Gastroesophageal sphincter (tissue), 4 donors: Measurements from ENCODE around the gene BAD. TPM values are rescaled to one million over a fixed set of nuclear protein-coding genes. Genes with fewer than 3 reads are reported as not detected.

Experiments
- ATAC-seq: fragments of 150-250 bp; one replicate; pipeline ENCODE4 v1.9.1; 2016; ENCODE audit warnings: mild to moderate bottlenecking, moderate library complexity
- H3K27ac ChIP-seq, 4 donors: fragments of 200-600 bp; sonication (generic) in 3 of 4; 1 replicate in 3 of 4; 2 replicates in 1 of 4; pipeline ENCODE4 v1.5.1; 2016 to 2019
- H3K27me3 ChIP-seq: fragments of 200-600 bp; sonication (generic); one replicate; pipeline ENCODE4 v1.5.1; 2019
- H3K36me3 ChIP-seq, 2 donors: fragments of 200-600 bp; sonication (generic); one replicate each; pipeline ENCODE4 v1.5.1; 2019; ENCODE audit warnings: control low read depth in 1 of 2
- H3K4me1 ChIP-seq, 3 donors: fragments of 200-600 bp; sonication (generic); 1 replicate in 2 of 3; 2 replicates in 1 of 3; pipeline ENCODE4 v1.5.1; 2016 to 2019; ENCODE audit warnings: control low read depth in 2 of 3
- H3K4me3 ChIP-seq, 2 donors: fragments of 200-600 bp; sonication (generic); one replicate each; pipeline ENCODE4 v1.5.1; 2019; ENCODE audit warnings: mild to moderate bottlenecking in 1 of 2, moderate library complexity in 1 of 2
- H3K9me3 ChIP-seq, 3 donors: fragments of 200-600 bp; sonication (generic); one replicate each; pipeline ENCODE4 v1.5.1; 2017 to 2019; ENCODE audit warnings: control low read depth in 2 of 3
- EP300 ChIP-seq: sonication (generic); formaldehyde crosslinking; IDR thresholded peaks from one replicate; pipeline ENCODE4 v1.6.1; 2017; ENCODE audit warnings: antibody characterized with exemption, mild to moderate bottlenecking
- POLR2A ChIP-seq, 2 donors: fragments of 450-650 bp; IDR thresholded peaks; one replicate each; pipeline ENCODE4 v1.6.1; 2017; ENCODE audit warnings: antibody characterized with exemption in 2 of 2, mild to moderate bottlenecking in 2 of 2, moderate library complexity in 1 of 2
- POLR2AphosphoS5 ChIP-seq: sonication (generic); formaldehyde crosslinking; IDR thresholded peaks from one replicate; pipeline ENCODE4 v1.6.1; 2017; ENCODE audit warnings: antibody characterized with exemption
- WGBS, 2 donors: methylation state at CpG; one replicate each; pipeline ENCODE4 v1.1.5; 2018; ENCODE audit warnings: low coverage in 1 of 2; 5-methylcytosine and 5-hydroxymethylcytosine counted together
- total RNA-seq, 4 donors: library from RNA; depleted of rRNA; stranded (reverse); fragments of >200 nt; gene quantifications; one replicate each; pipeline ENCODE4 v1.1.0, GENCODE V29; 2016
- TF ChIP-seq, protein P1 (sequence below), 4 experiments: fragments of 200-600 bp in 2 of 4; fragments of 450-650 bp in 2 of 4; sonication (generic) in 1 of 4; IDR thresholded peaks; one replicate each; pipeline ENCODE4 v1.5.1; 2017 to 2019; ENCODE audit warnings: antibody characterized with exemption in 4 of 4, mild to moderate bottlenecking in 2 of 4, moderate library complexity in 2 of 4

Gene BAD
- total RNA-seq, 4 donors from 2014 or later = 97.1 to 156 (median 135) TPM

DNA sequence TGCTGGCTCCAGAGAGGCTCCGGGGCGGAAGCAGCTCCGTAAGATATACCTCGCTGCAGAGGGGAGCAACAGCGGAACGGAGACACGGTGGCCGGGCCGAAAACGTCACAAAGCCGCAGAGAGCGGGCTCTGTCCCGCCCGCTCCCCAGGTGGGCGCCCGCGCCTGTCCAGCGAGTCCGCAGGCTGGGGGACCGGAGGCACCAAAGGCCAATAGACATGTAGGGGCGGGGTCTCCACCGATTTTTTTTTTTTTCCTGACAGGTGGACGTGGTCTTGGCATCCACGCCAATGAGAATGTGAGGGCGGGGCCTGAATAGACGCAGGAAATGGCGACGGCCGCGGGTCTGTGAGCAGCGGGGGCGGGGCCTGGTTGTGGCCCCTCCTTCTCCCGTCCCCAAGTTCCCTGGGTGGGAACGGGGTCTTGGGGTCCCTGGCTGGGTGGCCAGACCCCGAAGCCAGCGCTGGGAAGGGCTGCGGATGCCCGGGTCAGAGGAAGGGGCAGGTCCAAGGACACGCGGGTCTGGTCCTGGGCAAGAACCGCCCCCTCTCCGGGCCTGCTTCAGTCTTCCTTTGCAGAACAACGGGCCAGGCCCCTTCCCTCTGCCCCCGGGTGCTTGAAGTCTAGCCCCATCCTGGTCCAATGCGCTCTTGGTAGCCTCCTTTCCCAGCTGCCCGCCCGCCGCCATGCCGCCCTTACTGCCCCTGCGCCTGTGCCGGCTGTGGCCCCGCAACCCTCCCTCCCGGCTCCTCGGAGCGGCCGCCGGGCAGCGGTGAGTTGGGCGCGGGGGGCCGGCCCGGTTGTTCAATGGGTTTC lies 54.1 kb downstream of the BAD start, which contains the start of gene DNAJC4:
DNAJC4 (plus strand) TSS at position 378 of the 814 bp plus-strand sequence; CDS start at position 685, 307 bp downstream.
- Histone ChIP-seq H3K27me3 (no peaks in the 10 kb centered on the region), H3K4me1 (peaks cover 3 to 85% (median 36%) of the 10 kb centered on the region in 3 donors), H3K9me3 (no peaks in the 10 kb centered on the region)

DNA sequence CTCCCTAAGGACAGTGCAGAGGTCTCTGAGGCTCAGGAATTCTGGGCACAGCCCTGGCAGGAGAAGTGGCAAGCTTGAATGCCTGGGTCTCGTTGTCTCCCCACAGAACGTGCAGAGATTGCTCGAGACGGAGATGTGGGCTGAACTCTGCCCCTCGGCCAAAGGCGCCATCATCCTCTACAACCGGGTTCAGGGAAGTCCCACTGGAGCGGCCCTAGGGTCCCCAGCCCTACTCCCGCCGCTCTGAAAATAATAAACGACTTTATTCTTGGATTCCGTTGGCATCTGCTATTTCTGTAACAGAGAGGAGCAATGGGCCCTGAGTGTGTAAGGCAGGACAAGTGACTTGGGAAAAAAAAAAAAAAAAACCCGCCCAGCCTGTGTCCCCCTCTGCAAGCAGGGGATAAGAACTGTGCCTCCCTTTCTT lies 54.7 kb downstream of the BAD start:
- 0% methylated on average over 3 of the region's 13 CpGs; no CpG with 5 or more reads in 1 of the 2 donors for whole genome bisulfite sequencing, 2 donors
- no peak for TF ChIP-seq POLR2A (IDR thresholded peaks at IDR 0.05)
- no peak for TF ChIP-seq POLR2AphosphoS5
- Histone ChIP-seq H3K9me3 (no peaks in the 10 kb centered on the region), H3K36me3 (no peaks in the 10 kb centered on the region), H3K4me1 (peaks cover 0 to 86% (median 38%) of the 10 kb centered on the region in 3 donors), H3K4me3 (peak overlapping the region; percentile 39 to 83), H3K27ac (peak overlapping the region; percentile 67 to 97 (median 96)), H3K27me3 (no peaks in the 10 kb centered on the region)
- ATAC-seq = no peak

More for the DNA sequence above, 54.1 kb downstream of the BAD start, which contains the start of gene DNAJC4:
- WGBS, 2 donors = 0% methylated on average over 3 of the region's 62 CpGs; no CpG with 5 or more reads in 1 of the 2 donors
- peak within 1 kb of the TSS; percentile 67 to 97 (median 96) for H3K27ac ChIP-seq
- no peaks in the 10 kb centered on the region for H3K36me3 ChIP-seq
- TF ChIP-seq POLR2AphosphoS5 (peak; percentile 70), EP300 (no peak), POLR2A (IDR thresholded peaks at IDR 0.05) (peak; percentile 30 to 49)
- TF ChIP-seq, protein P1, sequence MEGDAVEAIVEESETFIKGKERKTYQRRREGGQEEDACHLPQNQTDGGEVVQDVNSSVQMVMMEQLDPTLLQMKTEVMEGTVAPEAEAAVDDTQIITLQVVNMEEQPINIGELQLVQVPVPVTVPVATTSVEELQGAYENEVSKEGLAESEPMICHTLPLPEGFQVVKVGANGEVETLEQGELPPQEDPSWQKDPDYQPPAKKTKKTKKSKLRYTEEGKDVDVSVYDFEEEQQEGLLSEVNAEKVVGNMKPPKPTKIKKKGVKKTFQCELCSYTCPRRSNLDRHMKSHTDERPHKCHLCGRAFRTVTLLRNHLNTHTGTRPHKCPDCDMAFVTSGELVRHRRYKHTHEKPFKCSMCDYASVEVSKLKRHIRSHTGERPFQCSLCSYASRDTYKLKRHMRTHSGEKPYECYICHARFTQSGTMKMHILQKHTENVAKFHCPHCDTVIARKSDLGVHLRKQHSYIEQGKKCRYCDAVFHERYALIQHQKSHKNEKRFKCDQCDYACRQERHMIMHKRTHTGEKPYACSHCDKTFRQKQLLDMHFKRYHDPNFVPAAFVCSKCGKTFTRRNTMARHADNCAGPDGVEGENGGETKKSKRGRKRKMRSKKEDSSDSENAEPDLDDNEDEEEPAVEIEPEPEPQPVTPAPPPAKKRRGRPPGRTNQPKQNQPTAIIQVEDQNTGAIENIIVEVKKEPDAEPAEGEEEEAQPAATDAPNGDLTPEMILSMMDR (IDR thresholded peaks at IDR 0.05) = no peak
- H3K4me3 ChIP-seq = peak within 1 kb of the TSS; percentile 39 to 83
- peak; percentile 63 for ATAC-seq

DNA sequence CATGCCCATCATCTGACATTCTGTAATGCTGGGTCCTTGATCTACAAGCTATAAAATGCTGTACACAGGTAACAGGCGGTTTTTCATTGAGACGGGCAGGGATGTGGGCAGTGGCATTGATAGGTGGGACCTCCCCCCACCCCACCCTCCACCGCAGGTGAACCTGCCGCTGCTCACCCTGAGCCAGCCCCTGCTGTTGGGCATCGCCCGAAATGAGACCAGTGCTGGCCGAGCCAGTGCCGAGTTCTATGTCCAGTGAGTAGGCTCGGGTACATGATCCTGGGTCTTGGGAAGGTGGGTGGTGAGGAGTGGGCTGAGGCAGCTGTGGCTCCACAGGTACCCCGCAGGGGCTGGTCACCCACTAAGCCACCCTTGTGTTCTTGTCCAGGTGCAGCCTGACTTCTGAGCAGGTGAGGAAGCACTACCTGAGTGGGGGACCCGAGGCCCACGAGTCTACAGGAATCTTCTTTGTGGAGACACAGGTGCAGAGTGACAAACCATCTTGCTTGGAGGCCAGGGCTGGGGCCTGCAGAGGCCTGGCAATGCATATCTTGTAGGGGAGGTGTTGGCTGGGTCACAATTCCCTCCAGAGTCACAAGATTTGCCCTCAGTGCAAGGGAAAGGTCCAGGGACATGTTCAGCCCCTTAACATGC lies 55.2 kb downstream of the BAD start:
- ATAC-seq = no peak
- Histone ChIP-seq H3K4me3 (peak overlapping the region in 1 of 2 donors; percentile 83), H3K27ac (peak overlapping the region; percentile 67 to 97 (median 96)), H3K9me3 (no peaks in the 10 kb centered on the region), H3K36me3 (no peaks in the 10 kb centered on the region), H3K4me1 (peaks cover 0 to 91% (median 38%) of the 10 kb centered on the region in 3 donors), H3K27me3 (no peaks in the 10 kb centered on the region)
- WGBS, 2 donors = 100% methylated on average over 3 of the region's 12 CpGs; no CpG with 5 or more reads in 1 of the 2 donors
- TF ChIP-seq POLR2AphosphoS5 (no peak), POLR2A (IDR thresholded peaks at IDR 0.05) (no peak), EP300 (no peak)
- TF ChIP-seq, protein P1 (IDR thresholded peaks at IDR 0.05) = no peak

DNA sequence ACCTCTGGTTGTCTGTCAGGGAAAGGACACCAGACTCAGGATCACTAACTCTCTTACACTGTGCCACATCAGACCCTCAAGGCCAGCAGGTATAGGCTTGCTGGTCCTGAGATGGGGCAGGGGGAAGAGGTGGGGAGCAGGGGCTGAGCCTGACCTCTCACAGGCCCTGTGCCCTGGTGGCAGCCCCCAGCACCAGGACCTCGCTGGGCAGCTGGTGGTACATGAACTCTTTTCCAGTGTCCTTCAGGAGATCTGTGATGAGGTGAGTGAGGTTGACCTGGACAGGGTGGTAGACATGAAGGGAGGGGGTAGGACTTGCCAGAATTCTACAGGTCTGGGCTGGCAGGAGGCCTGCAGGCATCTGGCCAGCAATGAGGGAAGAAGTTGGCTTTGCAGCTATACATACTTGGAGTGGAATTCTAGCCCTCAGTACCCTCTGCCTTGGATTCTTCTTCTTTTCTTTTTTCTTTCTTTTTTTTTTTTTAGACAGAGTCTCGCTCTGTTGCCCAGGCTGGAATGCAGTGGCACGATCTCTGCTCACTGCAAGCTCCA lies 57.0 kb downstream of the BAD start:
- no peaks in the 10 kb centered on the region for H3K9me3 ChIP-seq
- H3K4me3 ChIP-seq = peak overlapping the region in 1 of 2 donors; percentile 88
- no peaks in the 10 kb centered on the region for H3K27me3 ChIP-seq
- peaks cover 0 to 75% (median 34%) of the 10 kb centered on the region in 3 donors for H3K4me1 ChIP-seq
- WGBS, 2 donors = 57% methylated on average over 3 of the region's 3 CpGs; no CpG with 5 or more reads in 1 of the 2 donors
- ATAC-seq = no peak
- TF ChIP-seq POLR2AphosphoS5 = no peak
- H3K36me3 ChIP-seq = peaks cover 0 to 10% of the 10 kb centered on the region in 2 donors
- peak overlapping the region; percentile 83 to 94 (median 88) for H3K27ac ChIP-seq

DNA sequence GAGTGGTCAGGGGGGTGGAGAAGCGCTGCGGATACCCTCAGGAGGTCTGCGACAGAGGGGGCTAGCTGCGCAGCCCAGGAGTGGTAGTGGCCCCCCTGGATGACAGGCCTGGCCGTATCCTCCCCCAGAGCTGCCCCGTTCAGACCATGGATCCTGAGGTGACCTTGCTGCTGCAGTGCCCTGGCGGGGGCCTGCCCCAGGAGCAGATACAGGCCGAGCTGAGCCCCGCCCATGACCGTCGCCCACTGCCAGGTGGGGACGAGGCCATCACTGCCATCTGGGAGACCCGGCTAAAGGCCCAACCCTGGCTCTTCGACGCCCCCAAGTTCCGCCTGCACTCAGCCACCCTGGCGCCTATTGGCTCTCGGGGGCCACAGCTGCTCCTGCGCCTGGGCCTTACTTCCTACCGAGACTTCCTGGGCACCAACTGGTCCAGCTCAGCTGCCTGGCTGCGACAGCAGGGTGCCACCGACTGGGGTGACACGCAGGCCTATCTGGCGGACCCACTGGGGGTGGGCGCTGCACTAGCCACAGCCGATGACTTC lies 57.9 kb downstream of the BAD start:
- peaks cover 0 to 10% of the 10 kb centered on the region in 2 donors for H3K36me3 ChIP-seq
- H3K27ac ChIP-seq = peak overlapping the region; percentile 83 to 94 (median 88)
- peak; percentile 27 for ATAC-seq
- no peaks in the 10 kb centered on the region for H3K27me3 ChIP-seq
- peaks cover 0 to 66% (median 32%) of the 10 kb centered on the region in 3 donors for H3K4me1 ChIP-seq
- H3K4me3 ChIP-seq = peak overlapping the region; percentile 66 to 88
- TF ChIP-seq POLR2A (IDR thresholded peaks at IDR 0.05) (no peak), EP300 (no peak), POLR2AphosphoS5 (no peak)
- TF ChIP-seq, protein P1 (IDR thresholded peaks at IDR 0.05) = peak in 1 of 4 experiments; percentile 4
- H3K9me3 ChIP-seq = no peaks in the 10 kb centered on the region
- WGBS, 2 donors = no CpG with 5 or more reads among the region's 26 CpGs
